ENCODE results near the gene DOCK4. TPM values are rescaled to one million over a fixed set of nuclear protein-coding genes. Genes with fewer than 3 reads are reported as not detected.
A peak's percentile ranks its signal among the peaks of the same experiment; 100 is the strongest.

The DOCK4 gene
- total RNA-seq, 1 experiment from 2014 or later = 31.4 TPM

- no peak overlapping the region for H3K27ac Mint-ChIP-seq (ENCODE audit: low read depth, unreplicated experiment)
- no peak overlapping the region for H3K4me3 Mint-ChIP-seq (ENCODE audit: unreplicated experiment)
- DNase-seq (ENCODE audit: unreplicated experiment) = peak; percentile 16
- H3K9me3 Mint-ChIP-seq (ENCODE audit: unreplicated experiment) = no peaks in the 10 kb centered on the region
- no peak for TF ChIP-seq CTCF (IDR thresholded peaks at IDR 0.05; ENCODE audit: unreplicated experiment)
- CTCF ChIA-PET = interaction anchor here (0.5 to 1.4 kb wide), 3 partner anchors 133 to 209 kb away, joined by 3 to 5 read pairs (median 3); no protein-coding TSS in a partner anchor
- BruUV-seq (replicated peaks) = no TSS peak
- H3K4me1 Mint-ChIP-seq (ENCODE audit: insufficient read depth, unreplicated experiment) = peaks cover 17% of the 10 kb centered on the region
- intact Hi-C loops (cut with micrococcal nuclease) = loop anchor here (10.0 kb wide), 1 partner anchor 544 kb away; no protein-coding TSS in a partner anchor
- peaks cover 5% of the 10 kb centered on the region for H3K36me3 Mint-ChIP-seq (ENCODE audit: insufficient read depth, unreplicated experiment)
- POLR2A ChIA-PET = interaction anchor here (0.6 to 0.7 kb wide), 2 partner anchors 15 to 55 kb away, joined by 3 to 5 read pairs; no protein-coding TSS in a partner anchor
- H3K27me3 Mint-ChIP-seq (ENCODE audit: insufficient read depth, unreplicated experiment) = no peaks in the 10 kb centered on the region
Observed at GRCh38 chr7:111951052-111951451, 255.1 kb downstream of the DOCK4 start.

DNA sequence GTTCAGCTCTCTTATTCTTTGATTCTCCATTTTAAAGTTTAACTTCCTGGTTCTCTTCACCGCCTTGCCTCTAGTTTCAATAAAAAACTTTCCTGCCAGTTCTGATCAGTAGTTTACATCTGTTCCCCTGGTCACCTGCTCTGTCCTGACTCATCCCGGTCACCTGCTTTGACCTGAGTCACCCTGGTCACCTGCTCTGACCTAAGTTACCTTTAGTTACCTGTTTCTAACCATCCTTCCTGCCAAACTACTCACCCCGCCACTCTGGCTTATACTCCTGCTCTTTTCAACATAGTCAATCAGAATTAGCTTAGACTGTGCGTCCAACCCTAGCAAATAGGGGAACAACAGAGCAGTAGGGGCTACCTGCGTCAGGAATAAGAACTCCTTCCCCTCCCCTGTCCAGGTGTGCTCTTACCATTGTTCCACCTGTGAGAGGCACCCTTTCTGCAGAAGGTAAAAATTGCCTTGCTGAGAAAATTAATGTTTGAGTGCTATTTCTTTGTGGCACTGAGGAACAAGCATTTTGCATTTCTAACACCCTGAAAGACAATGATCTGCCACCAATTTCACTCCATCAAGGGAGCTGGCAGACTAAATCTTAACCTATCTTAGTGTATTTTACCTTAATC, 263.6 kb downstream of the DOCK4 start:
- H3K4me3 Mint-ChIP-seq (ENCODE audit: unreplicated experiment) = no peak overlapping the region
- DNase-seq (ENCODE audit: unreplicated experiment) = no peak
- H3K27ac Mint-ChIP-seq (ENCODE audit: low read depth, unreplicated experiment) = no peak overlapping the region
- intact Hi-C loops (cut with micrococcal nuclease) = no loop called here
- TF ChIP-seq CTCF (IDR thresholded peaks at IDR 0.05; ENCODE audit: unreplicated experiment) = no peak
- H3K4me1 Mint-ChIP-seq (ENCODE audit: insufficient read depth, unreplicated experiment) = no peaks in the 10 kb centered on the region
- no TSS peak for BruUV-seq (replicated peaks)
- peaks cover 14% of the 10 kb centered on the region for H3K36me3 Mint-ChIP-seq (ENCODE audit: insufficient read depth, unreplicated experiment)
- H3K9me3 Mint-ChIP-seq (ENCODE audit: unreplicated experiment) = peaks cover 7% of the 10 kb centered on the region
- ChIA-PET POLR2A (no interaction called here), CTCF (no interaction called here)
- H3K27me3 Mint-ChIP-seq (ENCODE audit: insufficient read depth, unreplicated experiment) = no peaks in the 10 kb centered on the region

- CTCF ChIA-PET = no interaction called here
- intact Hi-C loops (cut with micrococcal nuclease) = no loop called here
- Mint-ChIP-seq H3K9me3 (ENCODE audit: unreplicated experiment) (peaks cover 1% of the 10 kb centered on the region), H3K27ac (ENCODE audit: low read depth, unreplicated experiment) (no peak overlapping the region), H3K27me3 (ENCODE audit: insufficient read depth, unreplicated experiment) (no peaks in the 10 kb centered on the region), H3K36me3 (ENCODE audit: insufficient read depth, unreplicated experiment) (peaks cover 26% of the 10 kb centered on the region), H3K4me3 (ENCODE audit: unreplicated experiment) (no peak overlapping the region), H3K4me1 (ENCODE audit: insufficient read depth, unreplicated experiment) (no peaks in the 10 kb centered on the region)
- POLR2A ChIA-PET = no interaction called here
- DNase-seq (ENCODE audit: unreplicated experiment) = no peak
- no peak for TF ChIP-seq CTCF (IDR thresholded peaks at IDR 0.05; ENCODE audit: unreplicated experiment)
- no TSS peak for BruUV-seq (replicated peaks)
Observed at GRCh38 chr7:111937163-111937562, 269.0 kb downstream of the DOCK4 start.

GRCh38 chr7:111933609-111934008, 272.6 kb downstream of the DOCK4 start:
- POLR2A ChIA-PET = interaction anchor here (0.7 kb wide), 2 partner anchors 211 to 448 kb away, joined by 3 read pairs; no protein-coding TSS in a partner anchor
- H3K4me3 Mint-ChIP-seq (ENCODE audit: unreplicated experiment) = no peak overlapping the region

More at GRCh38 chr7:111933609-111934008, 272.6 kb downstream of the DOCK4 start:
- intact Hi-C loops (cut with micrococcal nuclease) = no loop called here
- DNase-seq (ENCODE audit: unreplicated experiment) = no peak
- H3K27me3 Mint-ChIP-seq (ENCODE audit: insufficient read depth, unreplicated experiment) = no peaks in the 10 kb centered on the region
- peaks cover 19% of the 10 kb centered on the region for H3K36me3 Mint-ChIP-seq (ENCODE audit: insufficient read depth, unreplicated experiment)
- TF ChIP-seq CTCF (IDR thresholded peaks at IDR 0.05; ENCODE audit: unreplicated experiment) = no peak
- BruUV-seq (replicated peaks) = no TSS peak
- CTCF ChIA-PET = no interaction called here
- H3K9me3 Mint-ChIP-seq (ENCODE audit: unreplicated experiment) = no peaks in the 10 kb centered on the region
- no peak overlapping the region for H3K27ac Mint-ChIP-seq (ENCODE audit: low read depth, unreplicated experiment)
- peaks cover 8% of the 10 kb centered on the region for H3K4me1 Mint-ChIP-seq (ENCODE audit: insufficient read depth, unreplicated experiment)

Data from MCF 10A (cell line).